Measurements from ENCODE around the gene TEX12.

TEX12 gene

DNA sequence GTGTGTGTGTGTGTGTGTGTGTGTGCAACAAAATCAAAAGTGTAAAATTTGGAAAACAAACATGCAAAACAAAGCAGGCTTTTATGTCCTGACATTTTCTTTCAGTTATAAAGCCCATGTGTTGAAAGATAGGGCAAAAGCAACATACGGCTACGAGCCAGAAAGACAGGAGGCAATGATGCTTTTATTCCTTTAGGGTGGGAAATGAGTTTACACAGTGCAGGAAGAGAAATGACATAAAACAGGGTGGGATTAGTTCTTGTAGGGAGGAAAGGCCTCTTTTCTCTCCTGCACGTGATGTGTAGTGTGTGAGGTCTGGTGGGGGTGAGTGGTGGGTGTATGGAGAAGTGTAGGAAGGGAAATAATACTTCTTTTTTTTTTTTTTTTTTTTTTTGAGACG lies 32.7 kb upstream of the TEX12 start:
- Histone ChIP-seq H3K4me1 (ENCODE audit: low read length) (peaks cover 7% of the 10 kb centered on the region), H3K36me3 (replicated peaks; ENCODE audit: low read depth, low read length) (no peaks in the 10 kb centered on the region), H3K9ac (ENCODE audit: low read length) (no peak overlapping the region), H3K27ac (ENCODE audit: low read length) (no peak overlapping the region), H2AFZ (ENCODE audit: low read depth, low read length) (no peak overlapping the region), H3K9me3 (ENCODE audit: insufficient read depth, low read length) (no peaks in the 10 kb centered on the region), H3K4me3 (ENCODE audit: low read length) (no peak overlapping the region), H3K4me2 (ENCODE audit: low read length) (no peak overlapping the region), H4K20me1 (ENCODE audit: insufficient read depth, low read length) (no peaks in the 10 kb centered on the region), H3K79me2 (ENCODE audit: low read length) (no peaks in the 10 kb centered on the region), H3K27me3 (ENCODE audit: low read depth, low read length) (no peaks in the 10 kb centered on the region)
- TF ChIP-seq EZH2phosphoT487 (IDR thresholded peaks at IDR 0.05; ENCODE audit: low read depth) (no peak), CTCF (IDR thresholded peaks at IDR 0.05; ENCODE audit: low read depth, low read length) (no peak)

DNA sequence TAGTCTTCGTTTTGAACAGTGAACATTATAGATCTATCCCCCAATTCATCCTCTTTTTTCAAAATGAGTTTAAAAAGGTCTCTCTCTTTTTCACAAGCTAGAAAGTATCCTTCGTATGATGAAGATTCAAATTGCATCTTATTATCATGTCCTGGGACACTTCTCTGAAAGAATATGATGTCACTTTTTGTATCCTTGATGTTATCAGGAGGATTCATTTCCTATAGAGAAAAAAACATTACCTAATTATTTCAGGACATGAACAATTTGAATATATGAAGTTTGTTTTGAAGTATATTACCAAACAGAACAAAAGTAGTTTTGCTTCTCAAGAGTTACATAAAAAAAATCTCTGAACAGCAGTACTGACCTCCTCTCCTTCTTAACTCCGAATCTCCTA lies 23.6 kb upstream of the TEX12 start:
- TF ChIP-seq CTCF (IDR thresholded peaks at IDR 0.05; ENCODE audit: low read depth, low read length) (no peak), EZH2phosphoT487 (IDR thresholded peaks at IDR 0.05; ENCODE audit: low read depth) (no peak)
- Histone ChIP-seq H3K9me3 (ENCODE audit: insufficient read depth, low read length) (no peaks in the 10 kb centered on the region), H3K4me3 (ENCODE audit: low read length) (no peak overlapping the region), H3K9ac (ENCODE audit: low read length) (no peak overlapping the region), H3K4me2 (ENCODE audit: low read length) (no peak overlapping the region), H3K27ac (ENCODE audit: low read length) (no peak overlapping the region), H2AFZ (ENCODE audit: low read depth, low read length) (no peak overlapping the region), H3K27me3 (ENCODE audit: low read depth, low read length) (no peaks in the 10 kb centered on the region), H3K36me3 (replicated peaks; ENCODE audit: low read depth, low read length) (no peaks in the 10 kb centered on the region), H3K4me1 (ENCODE audit: low read length) (no peaks in the 10 kb centered on the region), H4K20me1 (ENCODE audit: insufficient read depth, low read length) (no peaks in the 10 kb centered on the region), H3K79me2 (ENCODE audit: low read length) (no peaks in the 10 kb centered on the region)

GRCh38 chr11:112150517-112150916 lies 16.7 kb upstream of the TEX12 start:
- Histone ChIP-seq H3K4me2 (ENCODE audit: low read length) (no peak overlapping the region), H3K36me3 (replicated peaks; ENCODE audit: low read depth, low read length) (no peaks in the 10 kb centered on the region), H3K4me1 (ENCODE audit: low read length) (no peaks in the 10 kb centered on the region), H3K27me3 (ENCODE audit: low read depth, low read length) (peaks cover 9% of the 10 kb centered on the region), H4K20me1 (ENCODE audit: insufficient read depth, low read length) (no peaks in the 10 kb centered on the region), H3K27ac (ENCODE audit: low read length) (no peak overlapping the region), H3K4me3 (ENCODE audit: low read length) (no peak overlapping the region), H2AFZ (ENCODE audit: low read depth, low read length) (no peak overlapping the region), H3K9ac (ENCODE audit: low read length) (no peak overlapping the region), H3K9me3 (ENCODE audit: insufficient read depth, low read length) (no peaks in the 10 kb centered on the region), H3K79me2 (ENCODE audit: low read length) (no peaks in the 10 kb centered on the region)
- TF ChIP-seq EZH2phosphoT487 (IDR thresholded peaks at IDR 0.05; ENCODE audit: low read depth) (no peak), CTCF (IDR thresholded peaks at IDR 0.05; ENCODE audit: low read depth, low read length) (no peak)

DNA sequence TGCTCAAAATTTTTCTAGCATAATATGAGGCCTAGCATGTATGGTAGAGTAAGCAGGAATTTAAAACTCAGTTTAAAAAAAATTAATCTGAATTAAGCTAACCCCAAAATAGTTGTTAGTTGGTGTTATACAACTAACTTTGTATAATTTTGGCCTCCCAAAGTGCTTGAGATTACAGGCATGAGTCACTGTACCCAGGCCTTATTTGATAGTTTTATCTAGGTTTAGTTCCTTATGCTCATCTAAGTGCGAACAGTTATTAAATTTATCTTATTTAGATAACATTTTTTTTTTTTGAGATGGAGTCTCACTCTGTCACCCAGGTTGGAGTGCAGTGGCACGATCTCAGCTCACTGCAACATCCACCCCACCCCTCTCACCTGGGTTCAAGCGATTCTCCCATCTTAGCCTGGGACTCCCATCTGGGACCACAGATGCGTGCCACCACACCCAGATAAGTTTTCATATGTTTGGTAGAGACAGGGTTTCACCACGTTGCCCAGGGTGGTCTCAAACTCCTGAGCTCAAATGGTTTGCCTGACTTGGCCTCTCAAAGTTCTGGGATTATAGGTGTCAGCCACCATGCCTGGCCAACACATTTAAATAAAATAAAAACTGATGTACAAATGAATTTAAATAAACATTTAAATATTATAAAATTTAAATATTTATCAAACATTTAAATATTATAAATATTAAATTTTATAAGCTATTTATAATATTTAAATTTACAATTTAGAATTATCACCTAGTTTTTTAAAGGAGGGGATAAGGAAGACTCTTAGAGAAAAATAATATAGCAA lies 10.8 kb upstream of the TEX12 start:
- no peaks in the 10 kb centered on the region for H3K79me2 ChIP-seq (ENCODE audit: low read length)

More for the DNA sequence above, 10.8 kb upstream of the TEX12 start:
- Histone ChIP-seq H3K9me3 (ENCODE audit: insufficient read depth, low read length) (no peaks in the 10 kb centered on the region), H3K27ac (ENCODE audit: low read length) (no peak overlapping the region), H3K9ac (ENCODE audit: low read length) (no peak overlapping the region), H3K4me1 (ENCODE audit: low read length) (peaks cover 11% of the 10 kb centered on the region), H2AFZ (ENCODE audit: low read depth, low read length) (no peak overlapping the region), H3K4me3 (ENCODE audit: low read length) (no peak overlapping the region), H3K36me3 (replicated peaks; ENCODE audit: low read depth, low read length) (no peaks in the 10 kb centered on the region), H3K4me2 (ENCODE audit: low read length) (no peak overlapping the region), H3K27me3 (ENCODE audit: low read depth, low read length) (peaks cover 9% of the 10 kb centered on the region), H4K20me1 (ENCODE audit: insufficient read depth, low read length) (no peaks in the 10 kb centered on the region)
- TF ChIP-seq CTCF (IDR thresholded peaks at IDR 0.05; ENCODE audit: low read depth, low read length) (no peak), EZH2phosphoT487 (IDR thresholded peaks at IDR 0.05; ENCODE audit: low read depth) (no peak)
